ENCODE results near the gene TUBA1B.

The TUBA1B gene

DNA sequence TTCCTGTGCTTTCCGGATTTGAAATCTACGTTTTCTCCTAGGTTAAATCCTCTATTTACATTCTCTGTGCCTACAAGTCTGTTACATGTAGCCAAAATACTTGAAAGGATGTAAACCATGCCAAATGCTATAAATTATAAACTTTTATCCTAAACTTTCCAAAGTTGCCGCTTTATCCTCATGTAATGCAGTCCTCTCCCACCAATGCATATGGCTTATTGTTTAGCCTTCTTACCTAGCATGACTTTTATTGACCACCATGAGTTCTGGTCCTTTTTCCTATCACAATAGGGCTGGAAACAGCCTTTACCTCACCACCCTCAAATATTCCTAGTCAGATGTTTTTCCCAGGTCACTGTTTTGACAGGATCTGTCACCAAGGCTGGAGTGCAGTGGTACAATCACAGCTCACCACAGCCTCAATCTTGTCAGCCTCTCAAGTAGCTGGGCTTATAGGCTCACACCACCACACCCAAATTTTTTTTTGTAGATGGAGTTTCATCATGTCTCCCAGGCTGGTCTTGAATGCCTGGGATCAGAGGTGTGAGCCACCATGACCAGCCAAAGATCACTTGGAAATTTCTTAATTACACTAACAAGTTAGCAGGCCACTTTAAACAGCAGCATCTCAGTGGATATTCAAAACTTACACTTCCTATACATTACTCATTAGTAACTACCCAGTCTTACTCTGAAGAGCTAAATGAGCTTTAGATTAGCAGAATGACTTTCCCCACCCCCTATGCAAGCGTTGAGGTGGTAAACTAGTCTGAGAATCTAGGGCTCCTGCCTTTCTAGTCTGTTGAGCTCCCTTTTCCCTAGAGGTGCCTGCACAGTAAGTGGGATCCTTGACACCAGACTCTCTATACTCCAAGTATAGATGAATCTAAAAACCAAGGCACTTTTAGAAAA is 4.1 kb downstream of the TUBA1B start:
- peak; percentile 38 for DNase-seq

DNA sequence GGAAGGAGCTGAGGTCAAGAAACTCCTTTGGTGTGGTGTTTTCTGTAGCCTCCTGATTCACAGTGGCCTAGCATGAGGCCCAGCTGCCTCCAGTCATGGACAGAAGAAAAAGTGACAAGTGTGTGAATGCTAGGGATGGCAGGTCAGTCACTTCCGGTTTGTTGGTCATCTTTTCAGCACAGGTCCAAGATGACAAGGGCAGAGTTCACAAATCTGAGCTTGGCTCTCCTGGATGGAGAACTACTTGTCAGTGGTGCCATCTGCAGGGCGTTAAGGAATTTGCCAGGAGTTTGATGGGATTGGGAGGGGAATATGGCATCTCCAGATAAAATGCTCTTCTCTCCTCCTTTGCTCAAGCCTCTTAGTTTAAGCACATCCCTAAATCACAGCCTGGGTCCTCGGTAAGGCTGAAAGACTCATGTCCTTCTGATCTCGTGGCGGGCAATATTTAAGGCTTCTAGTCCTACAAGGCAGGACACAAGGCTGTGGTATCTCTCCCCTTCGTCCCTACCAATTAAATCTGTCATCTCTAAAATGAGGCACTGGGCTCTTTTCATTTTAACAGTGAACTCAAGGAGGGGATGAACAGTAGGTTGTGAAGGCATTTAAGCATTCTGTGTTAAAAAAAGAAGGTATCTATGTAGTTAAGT is 10.0 kb downstream of the TUBA1B start:
- peak; percentile 71 for DNase-seq

DNA sequence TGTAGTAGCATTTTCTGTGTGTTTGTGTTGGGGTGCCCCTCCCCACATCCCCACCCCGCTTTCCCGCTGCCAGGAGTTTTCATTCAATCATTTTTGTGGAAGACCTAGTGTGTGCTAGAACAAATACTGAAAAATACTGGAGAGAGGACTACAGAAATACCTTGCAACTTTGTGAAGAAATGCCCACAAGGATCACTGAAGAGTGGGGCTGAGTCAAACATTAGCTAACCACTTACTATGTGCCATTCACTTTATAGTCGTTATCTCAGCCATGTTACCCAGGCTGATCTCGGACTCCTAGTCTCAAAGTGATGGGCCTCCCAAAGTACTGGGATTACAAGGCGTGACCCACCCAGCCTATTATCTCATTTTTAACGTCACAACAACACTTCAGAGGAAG is 20.0 kb downstream of the TUBA1B start:
- DNase-seq: no peak

DNA sequence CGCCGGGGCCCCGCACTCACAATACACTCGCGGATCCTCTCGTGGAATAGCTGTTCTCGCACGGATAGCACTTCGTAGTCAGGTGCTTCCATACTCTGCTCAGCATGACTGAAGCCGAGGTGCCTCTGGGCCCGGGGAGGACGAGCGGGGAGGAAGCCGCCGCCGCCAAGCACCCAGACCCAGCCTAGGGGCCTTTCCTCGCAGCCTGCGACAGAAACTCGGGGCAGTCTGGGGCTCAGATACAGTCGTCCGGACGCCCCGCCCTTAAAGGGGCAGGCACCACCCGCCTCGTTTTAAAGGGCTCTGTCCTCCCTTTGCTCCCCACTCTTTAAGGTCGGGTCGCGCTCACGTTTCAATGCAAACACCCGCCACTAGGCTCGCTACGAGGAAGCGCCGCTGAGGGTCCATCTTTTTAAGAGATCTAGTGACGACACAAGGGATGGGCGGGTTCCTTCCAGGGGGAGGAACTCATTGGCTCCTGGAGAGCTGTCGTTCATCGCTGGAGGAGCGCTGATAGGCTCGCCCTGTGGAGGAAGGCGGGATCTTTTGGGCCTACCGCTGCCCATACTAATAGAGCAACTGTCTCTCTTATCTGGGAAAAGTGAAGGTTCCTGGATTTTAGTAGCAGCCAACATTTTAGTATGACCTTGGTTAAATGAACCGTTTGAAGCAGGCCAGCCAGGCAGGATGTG is 20.6 kb downstream of the TUBA1B start, which contains the start of gene LMBR1L:
TSS of gene LMBR1L (minus strand) at position 384 of the 692 bp plus-strand sequence. CDS start at position 92, 292 bp downstream.
- peak; percentile 99 for DNase-seq

DNA sequence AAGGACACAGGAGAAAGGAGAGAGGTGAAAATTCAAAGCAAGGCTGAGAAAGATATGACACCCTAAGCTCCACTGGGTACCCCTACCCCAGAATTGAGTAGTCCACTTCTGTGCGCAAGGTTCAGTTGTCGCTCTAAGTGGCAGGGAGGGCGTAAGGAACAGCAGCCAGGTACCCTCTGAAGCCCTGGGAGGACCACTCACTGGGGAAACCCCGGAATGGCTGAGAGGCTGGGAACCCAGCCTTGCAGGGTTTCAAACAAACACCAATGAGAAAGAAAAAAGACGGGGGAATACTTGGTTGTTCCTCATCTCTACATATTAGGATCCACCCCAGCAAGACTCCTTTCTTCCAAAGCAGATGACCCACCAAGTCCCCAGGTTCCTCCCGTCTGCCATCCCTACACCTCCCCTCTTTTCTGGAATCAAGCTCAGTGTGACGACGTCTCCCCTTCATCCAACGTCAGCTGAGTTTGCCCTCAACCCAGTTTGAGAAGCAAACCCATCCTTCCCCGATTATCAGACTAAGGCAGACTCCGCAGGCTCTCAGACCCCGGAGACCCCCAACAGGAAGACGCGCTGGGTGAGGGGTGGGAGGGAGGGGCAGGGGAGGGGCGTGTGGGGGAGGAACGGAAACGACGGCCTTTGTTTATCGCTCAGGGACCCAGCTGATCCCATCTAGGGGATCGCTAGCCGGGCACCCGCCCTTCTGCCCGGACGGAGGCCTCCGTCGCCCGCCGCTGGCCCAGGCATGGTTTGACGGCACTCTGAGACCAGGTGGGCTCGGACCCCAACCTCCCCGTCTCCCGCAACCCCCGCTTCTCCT is 21.3 kb downstream of the TUBA1B start:
- DNase-seq: no peak

DNA sequence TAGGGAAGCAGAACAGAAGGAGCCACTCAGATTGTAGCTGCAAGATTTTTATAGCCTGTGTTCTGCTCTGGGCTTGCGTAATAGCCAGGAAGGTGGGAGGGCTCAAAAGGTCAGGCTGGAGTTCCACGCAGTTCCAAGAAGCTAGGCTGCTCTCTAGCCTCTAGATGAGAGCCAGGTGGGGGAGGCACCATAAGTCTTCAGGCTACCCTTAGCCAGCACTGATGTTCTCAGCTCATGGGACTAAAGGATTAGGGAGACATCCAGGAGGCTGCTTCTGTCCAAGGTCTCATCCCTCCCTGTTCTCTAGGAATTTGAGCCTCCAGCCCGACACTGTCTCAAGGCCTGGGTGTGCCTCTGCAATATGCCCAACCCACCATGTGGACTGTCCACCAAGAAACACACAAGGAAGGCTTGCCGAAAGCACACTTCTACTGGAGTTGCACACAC is 22.2 kb downstream of the TUBA1B start:
- DNase-seq: peak; percentile 42

DNA sequence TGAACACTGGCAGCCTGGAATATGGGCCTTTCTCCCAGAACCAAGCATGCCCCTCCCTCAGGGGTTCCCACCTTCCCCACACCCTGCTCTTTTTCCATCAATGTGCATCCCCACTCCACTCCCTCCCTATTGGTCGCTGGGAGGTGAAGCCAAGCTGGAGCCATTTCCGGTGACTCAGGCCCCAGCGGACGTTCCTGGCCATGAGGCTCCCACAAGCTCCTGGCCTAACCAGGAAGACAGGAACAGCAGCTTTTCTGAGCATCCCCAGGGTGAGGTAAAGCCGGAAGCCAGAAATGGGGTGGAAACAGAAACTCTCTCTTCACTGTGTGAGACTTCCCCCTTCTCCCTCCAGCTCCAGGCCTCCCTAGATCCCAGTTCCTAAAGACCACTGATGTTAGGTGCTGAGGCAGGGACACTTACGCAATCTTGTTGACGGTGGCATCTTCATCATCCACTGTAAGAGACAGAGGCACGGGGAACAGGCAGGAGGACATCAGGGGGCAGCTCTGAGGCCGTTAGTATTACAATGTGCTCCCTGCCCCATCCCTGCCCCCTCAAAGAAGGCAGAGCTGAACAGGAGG is 25.6 kb downstream of the TUBA1B start:
- no peak for DNase-seq

DNA sequence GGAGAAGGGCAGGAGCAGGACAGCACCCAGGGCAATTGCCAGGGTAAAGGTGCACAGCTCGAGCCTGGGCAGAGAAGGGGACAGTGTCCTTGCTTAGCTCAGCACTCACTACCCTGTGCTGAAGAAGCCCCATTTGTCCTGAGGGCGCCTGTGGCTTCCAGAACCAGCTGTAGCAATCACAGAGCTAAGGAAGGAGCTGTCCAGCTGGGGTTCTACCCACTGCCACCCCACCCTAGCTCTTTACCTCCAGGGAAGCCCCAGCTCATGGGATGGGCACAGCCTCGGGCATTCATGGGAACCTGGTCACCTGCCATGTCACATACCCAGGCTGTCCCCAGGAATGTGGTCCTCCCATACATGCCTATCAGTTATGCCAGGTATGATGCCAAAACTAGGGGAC is 26.4 kb downstream of the TUBA1B start:
- no peak for DNase-seq

DNA sequence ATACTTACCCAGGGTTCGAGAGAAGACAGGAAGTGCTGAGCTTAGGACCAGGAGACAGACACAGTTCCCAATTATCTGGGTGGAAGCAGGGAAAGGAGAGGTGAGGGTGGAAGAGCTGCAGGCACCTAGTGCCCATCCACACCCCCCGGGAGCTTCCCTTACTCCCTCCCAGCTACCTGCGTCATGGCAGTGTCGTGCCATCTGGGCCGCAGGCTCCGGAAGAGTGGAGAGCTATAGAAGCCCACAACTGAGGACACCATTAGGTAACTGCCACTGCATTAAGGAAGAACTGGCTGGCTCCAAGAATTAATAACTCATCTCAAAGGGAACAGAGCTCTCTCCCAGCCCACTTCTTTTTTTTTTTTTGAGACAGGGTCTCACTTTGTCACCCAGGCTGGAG is 30.8 kb downstream of the TUBA1B start:
- no peak for DNase-seq

DNA sequence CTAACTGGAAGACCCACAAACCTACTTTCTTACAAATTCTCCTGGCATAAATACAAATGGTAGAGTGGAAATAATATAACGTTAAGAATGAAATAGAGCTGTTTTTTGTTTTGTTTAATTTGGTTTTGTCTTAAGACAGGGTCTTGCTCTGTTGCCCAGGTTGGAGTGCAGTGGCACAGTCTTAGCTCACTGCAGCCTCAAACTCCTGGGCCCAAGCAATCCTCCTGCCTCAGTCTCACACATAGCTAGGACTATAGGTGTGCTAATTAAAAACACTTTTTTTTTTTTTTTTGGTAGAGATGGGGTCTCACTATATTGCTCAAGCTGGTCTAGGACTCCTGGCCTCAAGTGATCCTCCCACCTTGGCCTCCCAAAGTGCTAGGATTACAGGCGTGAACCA is 32.5 kb downstream of the TUBA1B start:
- DNase-seq: no peak

DNA sequence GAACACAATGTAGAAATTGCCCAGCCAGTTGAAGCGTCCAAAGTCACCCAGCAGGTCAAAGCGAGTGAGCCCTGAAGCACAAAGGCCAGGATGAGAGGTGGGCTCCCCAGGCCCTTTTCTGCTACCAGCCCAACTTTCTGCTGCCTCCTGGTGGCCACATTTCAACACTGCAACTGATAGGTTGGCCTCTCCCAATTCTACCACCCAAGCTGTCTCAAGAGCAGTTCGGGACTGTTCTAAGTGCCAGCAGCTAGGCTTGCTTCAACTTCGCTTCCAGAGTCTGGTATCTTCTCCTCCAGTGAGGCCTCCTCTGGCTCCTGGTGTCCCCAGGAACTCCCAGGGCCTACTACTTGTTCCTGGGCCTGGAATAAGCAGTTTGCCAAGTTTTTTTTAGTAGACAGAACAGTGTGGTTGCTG is 33.2 kb downstream of the TUBA1B start:
- DNase-seq: peak; percentile 45

DNA sequence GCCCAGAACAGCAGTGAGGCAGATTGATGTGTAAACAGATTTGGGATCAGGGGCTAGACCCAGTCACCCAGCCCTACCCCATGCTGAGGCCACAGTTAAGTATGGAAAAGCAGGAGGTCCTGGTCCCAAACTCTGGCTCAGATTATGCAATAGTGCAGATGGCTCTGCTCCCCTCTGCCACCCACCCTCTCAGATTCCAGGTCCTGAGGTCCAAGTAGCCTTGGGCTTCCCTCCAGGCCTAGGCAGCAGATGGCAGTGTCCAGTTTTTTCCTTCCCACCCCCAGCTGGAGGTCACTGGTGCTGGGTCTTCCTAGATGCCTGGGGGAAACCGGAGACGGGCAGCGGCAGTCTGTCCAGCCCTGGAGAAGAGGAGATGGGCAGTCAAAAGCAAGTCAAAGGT is 33.8 kb downstream of the TUBA1B start:
- no peak for DNase-seq

DNA sequence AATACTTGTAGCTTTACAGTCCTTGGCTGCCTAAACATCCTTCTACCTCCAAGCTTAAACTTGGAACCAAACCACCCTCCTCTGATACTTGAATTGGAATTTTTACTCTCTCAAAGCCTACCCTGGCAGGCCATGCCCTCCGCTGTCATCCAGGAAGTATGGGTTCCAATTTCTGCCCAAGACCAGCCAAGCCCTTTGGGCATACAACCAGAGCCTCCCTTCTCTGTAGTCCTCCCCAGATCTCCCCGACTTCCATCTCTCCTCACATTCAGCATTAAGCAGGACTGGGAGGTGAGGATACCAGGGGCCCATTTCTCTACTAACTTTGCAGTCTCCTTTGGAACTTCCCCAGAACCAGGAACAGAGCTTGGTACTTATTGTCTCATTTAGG is 36.2 kb downstream of the TUBA1B start:
- no peak for DNase-seq

DNA sequence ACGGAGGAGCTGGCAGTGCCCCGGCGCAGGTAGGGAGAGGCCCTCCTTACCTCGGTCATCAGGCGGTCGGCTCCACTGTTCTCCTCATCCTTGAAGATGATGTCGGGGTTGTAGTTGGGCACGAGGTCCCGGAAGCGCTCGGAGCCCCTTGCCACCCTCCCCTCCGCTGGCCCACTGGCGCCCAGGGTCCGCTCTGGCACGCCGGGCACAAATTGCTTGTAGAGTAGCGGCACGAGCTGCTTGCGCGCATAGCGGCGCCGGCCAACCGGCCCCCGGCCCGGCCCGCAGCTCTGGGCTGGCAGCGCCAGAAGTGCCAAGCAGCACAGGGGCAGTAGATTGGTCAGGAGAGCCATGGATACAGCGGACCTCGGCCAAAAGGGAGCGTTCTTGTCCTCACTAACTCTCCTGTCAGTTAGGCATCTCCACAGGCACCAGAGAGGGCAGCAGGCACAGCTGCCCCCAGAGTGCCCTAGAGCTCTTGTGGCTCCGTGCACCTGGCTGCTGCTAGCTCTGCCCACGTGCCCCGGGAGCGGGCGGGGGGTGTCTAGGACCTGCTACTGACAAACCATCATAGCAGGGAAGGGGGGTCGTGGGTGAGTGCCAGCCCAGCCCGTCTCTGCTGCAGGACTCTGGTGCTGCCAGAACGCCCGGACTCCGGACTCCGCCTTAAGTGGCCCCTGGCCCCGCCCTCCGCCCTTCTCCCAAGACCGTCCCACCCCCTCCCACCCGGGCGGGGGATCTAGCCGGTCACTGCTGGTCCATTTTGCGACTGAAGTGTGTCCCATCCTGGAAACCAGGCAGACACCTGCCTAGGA is 36.8 kb downstream of the TUBA1B start, which contains the start of gene DHH:
TSS of gene DHH (minus strand) at position 642 of the 815 bp plus-strand sequence. CDS start at position 353, 289 bp downstream.
- peak; percentile 15 for DNase-seq

DNA sequence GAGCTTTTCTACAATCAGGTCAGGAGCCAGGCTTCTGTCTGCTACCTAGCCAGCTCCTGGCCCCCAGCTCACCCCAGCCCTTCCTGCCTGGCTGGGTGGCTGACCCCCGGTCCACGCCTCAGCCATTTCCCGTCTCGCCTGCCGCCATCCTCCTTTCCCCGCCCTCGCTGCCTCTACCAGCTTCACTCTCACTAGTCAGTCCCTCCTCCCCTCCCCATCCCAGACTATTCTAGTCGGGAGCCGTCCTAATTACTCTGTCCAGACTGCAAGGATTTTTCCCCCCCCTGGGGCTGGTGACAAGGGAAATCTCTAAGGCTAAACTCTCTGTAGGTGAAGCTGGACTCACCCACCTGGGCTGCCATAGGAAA is 37.4 kb downstream of the TUBA1B start:
- no peak for DNase-seq

DNA sequence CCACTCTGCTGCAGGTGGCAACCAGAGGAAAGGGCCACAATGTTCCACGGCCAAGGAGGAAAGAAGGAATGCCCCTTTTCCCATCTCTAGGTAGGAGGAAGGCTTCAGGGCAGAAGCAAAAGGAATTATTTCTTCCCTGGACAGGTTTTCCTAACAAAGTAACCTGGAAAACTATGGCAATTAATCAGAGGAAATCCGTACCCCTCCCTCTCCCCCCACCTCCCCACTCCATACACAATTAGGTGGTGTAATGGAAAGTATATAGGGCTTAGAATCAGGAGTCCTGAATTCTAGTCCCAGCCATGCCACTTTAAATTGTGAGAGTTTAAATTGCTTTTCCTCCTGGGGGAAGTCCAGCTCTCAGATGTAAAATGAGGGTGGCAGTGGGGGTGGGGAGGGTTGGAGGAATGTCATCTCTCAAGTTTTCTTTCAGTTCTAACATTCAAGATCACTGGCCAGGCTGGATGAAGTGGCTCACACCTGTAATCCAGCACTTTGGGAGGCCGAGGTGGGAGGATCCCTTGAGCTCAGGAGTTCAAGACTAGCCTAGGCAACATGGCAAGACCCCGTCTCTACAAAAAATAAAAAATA is 38.3 kb downstream of the TUBA1B start:
- DNase-seq: no peak

DNA sequence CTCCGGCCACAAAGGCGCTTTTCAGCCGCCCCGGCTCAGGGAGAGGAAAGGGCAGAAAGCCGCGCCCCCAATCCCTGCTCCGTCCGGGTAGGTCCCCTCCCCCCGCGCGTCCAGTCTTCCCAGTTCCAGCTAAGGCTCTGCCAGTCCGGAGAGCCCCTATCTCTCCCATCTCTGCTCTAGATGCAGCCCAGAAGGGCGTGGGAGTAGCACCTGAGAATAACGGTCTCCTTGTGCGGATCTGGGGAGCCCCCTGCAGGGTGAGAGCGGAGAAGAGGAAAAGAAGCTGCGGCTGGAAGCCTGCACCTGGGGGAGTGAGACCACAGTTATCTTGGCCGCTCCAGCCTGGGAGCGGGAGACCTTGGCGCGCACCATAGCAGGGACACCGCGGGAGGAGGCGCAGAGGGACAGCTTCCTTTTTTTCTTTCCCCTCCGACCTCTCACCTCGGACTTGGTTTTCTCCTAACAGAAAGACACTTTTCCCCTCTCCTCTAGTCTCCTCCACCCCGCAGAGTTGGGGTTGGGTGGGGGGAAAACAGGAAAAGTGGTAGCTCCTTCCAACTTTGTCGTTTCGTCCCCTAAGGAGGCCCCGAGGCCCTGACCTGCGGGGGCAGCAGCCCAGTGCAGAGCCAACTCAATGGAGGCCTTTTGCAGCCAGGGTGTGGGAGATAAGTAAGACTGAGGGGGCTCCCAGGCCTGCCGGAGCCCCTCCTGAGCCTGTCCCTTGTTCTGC is 38.9 kb downstream of the TUBA1B start:
- DNase-seq: peak; percentile 75

DNA sequence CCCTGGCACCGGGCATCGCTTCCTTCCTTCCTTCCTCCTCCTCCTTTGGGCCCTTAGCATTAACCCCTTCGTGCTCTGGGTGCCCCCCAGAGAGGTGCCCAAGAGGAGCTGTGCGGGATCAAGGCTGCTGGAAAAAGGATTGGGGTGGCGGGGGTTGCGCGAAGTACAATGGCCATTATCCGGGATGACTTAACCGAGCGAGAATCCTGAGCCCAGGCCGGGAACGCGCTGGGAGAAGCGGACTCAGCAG is 39.4 kb downstream of the TUBA1B start:
- no peak for DNase-seq

DNA sequence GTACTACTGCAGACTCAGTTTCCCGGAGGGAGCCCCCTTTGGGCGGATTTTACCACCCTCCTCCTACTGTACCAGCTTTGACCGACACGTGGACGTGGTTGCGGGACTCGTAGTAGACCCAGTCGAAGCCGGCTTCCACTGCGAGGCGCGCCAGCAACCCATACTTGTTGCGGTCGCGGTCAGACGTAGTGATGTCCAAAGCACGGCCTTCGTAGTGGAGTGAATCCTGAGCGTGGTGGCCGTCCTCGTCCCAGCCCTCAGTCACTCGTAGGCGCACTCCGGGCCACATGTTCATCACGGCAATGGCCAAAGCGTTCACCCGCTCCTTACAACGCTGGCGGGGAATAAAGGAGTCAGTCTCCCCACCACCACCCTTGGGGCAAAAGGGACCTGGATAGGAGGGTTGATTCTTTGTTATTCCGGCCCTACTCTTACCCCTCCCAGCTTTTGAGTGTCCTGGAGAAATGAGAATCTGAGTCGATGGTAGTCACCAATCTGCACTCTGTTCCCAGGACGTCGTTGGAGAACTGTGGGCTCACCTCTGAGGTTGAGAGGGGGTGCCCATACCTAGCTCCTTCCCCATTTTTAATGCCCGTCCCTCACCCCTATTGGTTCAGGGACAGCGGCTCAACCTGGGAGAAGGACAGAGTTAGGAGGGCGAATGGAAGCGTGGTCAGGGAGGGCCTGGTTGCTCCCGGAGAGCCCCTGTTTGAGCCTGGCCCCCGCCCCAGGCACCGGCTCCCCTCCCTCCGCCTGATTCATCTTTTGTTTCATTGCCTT is 39.9 kb downstream of the TUBA1B start:
- no peak for DNase-seq

Data from EL (cell line).